NCI-H2171 (cell line): ENCODE data around the gene PKN3.

Source experiments
- DNase-seq: peaks from one replicate; lab custom pipeline; 2025; lab: John Stamatoyannopoulos, UW

The PKN3 gene

GRCh38 chr9:128742401-128742800, 40.1 kb downstream of the PKN3 start:
- no peak for DNase-seq

- no peak for DNase-seq
Measured at GRCh38 chr9:128743421-128743820, 41.1 kb downstream of the PKN3 start.

GRCh38 chr9:128747241-128747640, 44.9 kb downstream of the PKN3 start:
- no peak for DNase-seq

GRCh38 chr9:128750926-128751595, 48.8 kb downstream of the PKN3 start:
- DNase-seq, result no peak

- no peak for DNase-seq
Measured at GRCh38 chr9:128753627-128754026, 51.3 kb downstream of the PKN3 start.

GRCh38 chr9:128757602-128758001, 55.3 kb downstream of the PKN3 start:
- no peak for DNase-seq

GRCh38 chr9:128762671-128763449, 60.6 kb downstream of the PKN3 start:
- no peak for DNase-seq

- DNase-seq, result no peak
Measured at GRCh38 chr9:128764361-128764760, 62.1 kb downstream of the PKN3 start.

- no peak for DNase-seq
Measured at GRCh38 chr9:128765499-128765898, 63.2 kb downstream of the PKN3 start.

GRCh38 chr9:128768606-128769005, 66.3 kb downstream of the PKN3 start:
- no peak for DNase-seq
